Common myeloid progenitor, CD34-positive (primary cell): ENCODE results near the gene KLHL7.

Source experiments
- CTCF ChIA-PET: fragments of 350-600 bp; sonication (Branson Sonifier 250); formaldehyde crosslinking; loops from one replicate; lab custom pipeline; 2021; ENCODE audit warnings: antibody characterized with exemption; lab: Charles Lee
- POLR2A ChIA-PET: fragments of 350-600 bp; sonication (Branson Sonifier 250); formaldehyde crosslinking; loops from one replicate; lab custom pipeline; 2021; ENCODE audit warnings: antibody characterized with exemption; lab: Charles Lee
- DNase-seq, 3 donors: peaks; one replicate each; pipeline versions ENCODE4 v3.0.0 to v3.0.0-alpha.2; 2013
- H3K27ac ChIP-seq, 2 experiments: 1 replicate in 1 of 2; 2 replicates in 1 of 2; pipeline ENCODE4 v1.7.0; 2013; ENCODE audit warnings: inconsistent platforms in 2 of 2, low read length in 2 of 2, mild to moderate bottlenecking in 2 of 2, low read depth in 1 of 2, moderate library complexity in 1 of 2; ENCODE audit not compliant: severe bottlenecking in 2 of 2, insufficient read depth in 1 of 2, poor library complexity in 1 of 2
- H3K27me3 ChIP-seq, 5 experiments: replicated peaks in 2 of 5; 1 replicate in 3 of 5; 2 replicates in 2 of 5; pipeline versions ENCODE4 v1.6.1 to v1.7.0; 2013; ENCODE audit warnings: low read length in 4 of 5, mild to moderate bottlenecking in 2 of 5, moderate library complexity in 2 of 5, inconsistent platforms in 1 of 5; ENCODE audit not compliant: insufficient read depth in 5 of 5, control insufficient read depth in 4 of 5
- H3K36me3 ChIP-seq, 4 experiments: 1 replicate in 2 of 4; 2 replicates in 2 of 4; pipeline versions ENCODE4 v1.6.1 to v1.7.0; 2013; ENCODE audit warnings: low read length in 3 of 4, control low read depth in 1 of 4, mild to moderate bottlenecking in 1 of 4; ENCODE audit not compliant: control insufficient read depth in 4 of 4, insufficient read depth in 4 of 4
- H3K4me1 ChIP-seq, 4 experiments: 1 replicate in 3 of 4; 2 replicates in 1 of 4; pipeline versions ENCODE4 v1.6.1 to v1.7.1; 2013; ENCODE audit warnings: low read length in 3 of 4, mild to moderate bottlenecking in 3 of 4, control low read depth in 1 of 4, inconsistent platforms in 1 of 4, moderate library complexity in 1 of 4; ENCODE audit not compliant: control insufficient read depth in 4 of 4, insufficient read depth in 4 of 4; ENCODE audit errors: control extremely low read depth in 1 of 4
- H3K4me3 ChIP-seq, 7 experiments: 1 replicate in 4 of 7; 2 replicates in 3 of 7; pipeline versions ENCODE4 v1.5.1 to v1.7.0; 2013; ENCODE audit warnings: mild to moderate bottlenecking in 7 of 7, low read length in 6 of 7, moderate library complexity in 6 of 7, inconsistent platforms in 2 of 7, low read depth in 2 of 7, control low read depth in 1 of 7; ENCODE audit not compliant: insufficient read depth in 4 of 7, control insufficient read depth in 1 of 7; ENCODE audit errors: extremely low read depth in 1 of 7
- H3K9me3 ChIP-seq, 5 experiments: 1 replicate in 4 of 5; 2 replicates in 1 of 5; pipeline versions ENCODE4 v1.6.1 to v1.7.1; 2013; ENCODE audit warnings: low read length in 4 of 5, mild to moderate bottlenecking in 2 of 5, inconsistent platforms in 1 of 5, low read depth in 1 of 5, moderate library complexity in 1 of 5; ENCODE audit not compliant: control insufficient read depth in 4 of 5, insufficient read depth in 2 of 5; ENCODE audit errors: control extremely low read depth in 1 of 5
- WGBS: methylation state at CpG from one replicate; pipeline ENCODE4 v1.1.5; 2013; ENCODE audit not compliant: insufficient coverage; 5-methylcytosine and 5-hydroxymethylcytosine counted together

Gene KLHL7

DNA sequence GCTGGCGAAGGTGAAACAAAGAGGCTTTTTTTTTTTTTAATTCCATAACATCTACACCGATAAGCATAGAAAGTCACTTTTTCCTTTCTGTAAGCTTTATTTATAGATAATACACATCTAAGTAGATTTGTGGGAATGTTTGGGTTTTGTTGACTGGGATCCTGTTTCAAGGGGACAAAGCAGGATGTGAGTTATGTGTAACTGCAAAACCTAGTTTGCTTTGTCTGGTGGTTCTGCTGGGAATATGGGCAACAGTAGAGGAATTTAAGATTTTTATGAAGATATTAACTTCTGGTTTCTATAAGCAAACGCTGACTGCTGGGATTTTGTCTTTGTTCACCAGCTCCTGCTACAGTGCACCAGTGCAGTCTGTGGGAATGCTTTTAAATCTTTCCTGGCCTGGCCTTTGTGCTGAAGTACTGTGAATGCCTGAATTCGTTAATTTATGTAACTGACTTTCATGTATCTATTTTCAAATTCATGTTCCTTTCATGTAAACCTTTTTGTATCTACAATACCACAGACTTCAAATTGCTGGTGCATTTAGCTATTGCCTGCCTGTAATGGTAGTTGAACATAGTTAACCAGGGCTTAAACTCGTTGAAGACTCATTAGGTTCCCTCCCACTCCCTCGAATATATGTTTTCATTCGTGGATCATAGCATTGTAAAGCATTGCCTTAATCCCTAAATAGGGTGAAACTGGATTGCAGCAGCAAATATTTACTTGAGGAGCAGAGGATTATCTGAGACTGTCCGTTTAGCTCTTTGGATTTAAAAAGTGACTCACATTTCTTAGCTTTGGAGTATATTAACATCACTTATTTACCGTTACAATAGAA, 1.5 kb downstream of the KLHL7 start:
- 19% methylated on average over 4 of the region's 9 CpGs for WGBS
- DNase-seq: no peak
- peak overlapping the region in 6 of 7 experiments; percentile 82 to 99 (median 96) for H3K4me3 ChIP-seq
- H3K27me3 ChIP-seq: no peaks in the 10 kb centered on the region
- H3K4me1 ChIP-seq: peaks cover 14 to 24% (median 17%) of the 10 kb centered on the region in 4 experiments
- H3K9me3 ChIP-seq: peaks cover 0 to 5% (median 0%) of the 10 kb centered on the region in 5 experiments
- POLR2A ChIA-PET: interaction anchor here (0.7 kb wide), 1 partner anchor 19 kb away, joined by 4 read pairs; no protein-coding TSS in a partner anchor
- CTCF ChIA-PET: interaction anchor here (1.0 to 1.8 kb wide), 3 partner anchors 18 to 67 kb away, joined by 3 to 6 read pairs (median 3); no protein-coding TSS in a partner anchor
- H3K27ac ChIP-seq: peak overlapping the region; percentile 85 to 92
- H3K36me3 ChIP-seq: no peaks in the 10 kb centered on the region

DNA sequence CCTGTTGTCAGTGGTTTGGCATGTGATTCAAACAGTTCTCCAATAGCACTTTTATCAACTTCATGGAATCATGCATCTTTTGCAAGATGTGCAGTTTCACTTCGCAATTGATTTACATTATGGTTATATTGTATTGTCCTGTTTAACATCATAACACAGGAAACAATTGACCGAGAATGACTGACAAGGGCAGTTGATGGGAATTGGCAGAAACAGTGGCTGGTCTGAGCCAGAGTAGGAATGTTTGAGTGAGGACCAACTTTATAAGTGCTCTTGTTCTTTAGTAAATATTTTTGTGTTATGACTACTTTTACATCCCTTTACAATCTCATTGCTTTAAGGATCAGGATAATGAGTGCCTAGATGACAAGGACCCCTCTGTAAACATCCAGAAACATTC, 2.2 kb downstream of the KLHL7 start:
- peak overlapping the region in 2 of 7 experiments; percentile 22 to 82 for H3K4me3 ChIP-seq
- no peaks in the 10 kb centered on the region for H3K36me3 ChIP-seq
- peaks cover 14 to 24% (median 17%) of the 10 kb centered on the region in 4 experiments for H3K4me1 ChIP-seq
- H3K27ac ChIP-seq: no peak overlapping the region
- WGBS: 100% methylated on average over 1 of the region's 2 CpGs
- H3K27me3 ChIP-seq: no peaks in the 10 kb centered on the region
- no peaks in the 10 kb centered on the region for H3K9me3 ChIP-seq
- CTCF ChIA-PET: interaction anchor here (1.0 kb wide), 1 partner anchor 18 kb away, joined by 3 read pairs; no protein-coding TSS in a partner anchor
- POLR2A ChIA-PET: no interaction called here
- no peak for DNase-seq

DNA sequence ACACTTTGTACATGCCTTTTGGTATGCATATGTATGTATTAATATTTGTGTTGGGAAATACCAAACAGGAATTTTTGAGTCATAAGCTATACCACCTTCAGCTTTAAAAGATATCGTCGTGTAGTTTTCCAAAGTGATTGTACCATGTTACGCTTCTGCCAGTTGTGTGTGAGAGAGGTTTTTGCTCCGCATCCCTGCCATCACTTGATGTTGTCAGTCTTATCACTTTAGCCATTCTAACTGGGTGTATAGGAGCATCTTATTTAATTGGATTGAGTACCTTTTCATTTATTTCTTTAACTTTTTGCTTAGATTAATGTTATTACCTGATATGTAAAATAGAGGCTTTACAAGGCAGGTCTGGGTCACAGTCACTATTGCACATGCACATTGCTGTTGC, 3.4 kb downstream of the KLHL7 start:
- POLR2A ChIA-PET: no interaction called here

DNA sequence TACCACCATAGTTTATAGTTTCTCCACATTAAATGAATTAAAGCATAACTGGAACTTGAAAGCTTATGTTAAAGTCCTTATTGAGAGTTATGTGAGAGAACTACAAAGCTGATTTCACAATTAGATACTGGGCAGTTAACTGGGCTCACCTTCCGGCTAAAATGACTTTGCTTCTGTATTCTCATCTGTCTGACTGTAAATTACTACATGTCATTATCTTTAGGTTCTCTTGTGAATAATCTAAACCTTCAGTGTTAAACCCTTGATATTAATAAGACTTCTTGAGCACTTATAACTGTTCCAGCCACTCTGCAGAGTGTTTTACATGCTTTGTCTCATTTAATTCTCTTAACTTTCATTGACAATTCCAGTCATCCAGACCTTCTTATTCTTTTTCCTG, 3.9 kb downstream of the KLHL7 start:
- Histone ChIP-seq H3K4me1 (peaks cover 14 to 24% (median 17%) of the 10 kb centered on the region in 4 experiments), H3K9me3 (no peaks in the 10 kb centered on the region), H3K27ac (no peak overlapping the region), H3K27me3 (no peaks in the 10 kb centered on the region), H3K4me3 (no peak overlapping the region), H3K36me3 (no peaks in the 10 kb centered on the region)
- no CpG with 5 or more reads among the region's 1 CpG for WGBS
- ChIA-PET POLR2A (no interaction called here), CTCF (interaction anchor here (1.0 kb wide), 1 partner anchor 23 kb away, joined by 3 read pairs; no protein-coding TSS in a partner anchor)
- no peak for DNase-seq

More for the DNA sequence above, 3.4 kb downstream of the KLHL7 start:
- no peak for DNase-seq
- no peaks in the 10 kb centered on the region for H3K36me3 ChIP-seq
- 100% methylated on average over 2 of the region's 4 CpGs for WGBS
- H3K4me1 ChIP-seq: peaks cover 14 to 24% (median 17%) of the 10 kb centered on the region in 4 experiments
- no peak overlapping the region for H3K27ac ChIP-seq
- CTCF ChIA-PET: interaction anchor here (1.0 kb wide), 1 partner anchor 23 kb away, joined by 3 read pairs; no protein-coding TSS in a partner anchor
- H3K27me3 ChIP-seq: no peaks in the 10 kb centered on the region
- no peaks in the 10 kb centered on the region for H3K9me3 ChIP-seq
- no peak overlapping the region for H3K4me3 ChIP-seq

DNA sequence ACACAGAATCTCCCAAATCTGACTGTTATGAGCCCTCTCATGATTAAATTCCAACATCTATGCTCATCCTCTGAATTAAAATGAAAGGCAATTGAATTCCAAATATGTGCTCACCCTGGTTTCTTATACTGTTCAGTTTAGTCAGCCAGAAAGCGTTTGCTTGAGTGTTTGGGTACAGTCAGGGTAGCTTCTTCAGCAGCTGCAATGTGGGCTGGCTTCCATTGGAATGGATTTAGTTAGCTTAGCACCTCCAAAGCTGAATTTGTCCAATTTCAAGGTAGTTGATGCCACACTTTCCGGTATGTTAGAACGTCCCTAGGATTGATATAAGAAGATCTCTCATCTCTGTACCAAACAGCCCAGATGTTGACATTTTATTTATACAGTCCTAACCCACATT, 9.3 kb downstream of the KLHL7 start:
- H3K36me3 ChIP-seq: peaks cover 0 to 2% (median 0%) of the 10 kb centered on the region in 4 experiments
- CTCF ChIA-PET: interaction anchor here (1.4 kb wide), 1 partner anchor 9 kb away, joined by 6 read pairs; the partner anchor contains the start of gene KLHL7

DNA sequence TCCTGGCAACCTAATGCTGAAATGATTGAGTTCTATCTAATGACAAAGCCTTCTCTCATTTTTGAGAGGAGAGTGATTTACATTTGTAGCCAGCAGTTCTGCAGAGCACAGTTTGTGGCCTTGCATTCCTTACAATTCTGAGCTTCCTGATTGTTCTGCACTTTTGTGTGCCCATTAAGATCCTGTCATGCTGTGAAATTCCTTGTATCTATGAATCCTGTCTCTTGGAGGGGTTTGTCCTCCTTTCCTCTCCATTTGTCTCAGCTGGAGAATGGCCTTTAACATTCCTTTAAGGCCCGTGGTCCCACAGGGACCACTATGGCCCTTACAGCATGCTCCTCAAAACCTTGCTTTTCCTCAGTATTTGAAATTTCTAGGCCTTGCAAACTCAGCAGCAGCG, 10.4 kb downstream of the KLHL7 start:
- Histone ChIP-seq H3K9me3 (no peaks in the 10 kb centered on the region), H3K36me3 (peaks cover 0 to 2% (median 0%) of the 10 kb centered on the region in 4 experiments), H3K4me3 (no peak overlapping the region), H3K27me3 (no peaks in the 10 kb centered on the region), H3K27ac (no peak overlapping the region), H3K4me1 (no peaks in the 10 kb centered on the region)
- POLR2A ChIA-PET: no interaction called here
- CTCF ChIA-PET: interaction anchor here (1.4 kb wide), 1 partner anchor 11 kb away, joined by 6 read pairs; the partner anchor contains the start of gene KLHL7
- DNase-seq: no peak
- WGBS: 100% methylated on average over 2 of the region's 2 CpGs

More for the DNA sequence above, 9.3 kb downstream of the KLHL7 start:
- Histone ChIP-seq H3K9me3 (no peaks in the 10 kb centered on the region), H3K4me1 (no peaks in the 10 kb centered on the region), H3K27me3 (no peaks in the 10 kb centered on the region), H3K4me3 (no peak overlapping the region), H3K27ac (no peak overlapping the region)
- no peak for DNase-seq
- 93% methylated on average over 2 of the region's 3 CpGs for WGBS
- POLR2A ChIA-PET: no interaction called here

DNA sequence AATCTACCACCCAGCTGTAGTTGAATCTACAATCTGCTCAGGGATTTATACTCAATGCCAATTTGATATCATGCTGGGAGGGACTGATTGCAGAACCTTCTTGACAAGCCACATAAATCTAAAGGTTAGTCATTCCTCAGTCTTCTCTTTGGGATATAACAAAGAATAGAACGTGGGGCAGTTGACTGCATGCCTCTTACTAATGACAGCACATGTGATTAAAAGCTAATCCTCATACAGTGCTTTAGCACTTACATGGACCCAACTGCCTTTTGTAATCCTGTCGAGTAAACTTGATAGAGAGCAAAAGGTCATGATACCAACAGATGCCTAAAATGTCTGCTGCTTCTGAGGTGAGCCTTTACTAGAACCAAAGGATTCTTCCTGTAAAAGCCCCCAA, 12.3 kb downstream of the KLHL7 start:
- H3K4me1 ChIP-seq: no peaks in the 10 kb centered on the region
- CTCF ChIA-PET: no interaction called here
- no peak overlapping the region for H3K27ac ChIP-seq
- 79% methylated on average over 2 of the region's 2 CpGs for WGBS
- H3K36me3 ChIP-seq: peaks cover 0 to 2% (median 0%) of the 10 kb centered on the region in 4 experiments
- H3K4me3 ChIP-seq: no peak overlapping the region
- POLR2A ChIA-PET: no interaction called here
- H3K27me3 ChIP-seq: no peaks in the 10 kb centered on the region
- no peaks in the 10 kb centered on the region for H3K9me3 ChIP-seq
- no peak for DNase-seq
